NCI-H345 (cell line): ENCODE measurements around the gene PSAPL1.

Experiments used
- DNase-seq: peaks from one replicate; lab custom pipeline; 2025; lab: John Stamatoyannopoulos, UW

The PSAPL1 gene

GRCh38 chr4:7396186-7396910 is 38.4 kb downstream of the PSAPL1 start:
- no peak for DNase-seq

DNA sequence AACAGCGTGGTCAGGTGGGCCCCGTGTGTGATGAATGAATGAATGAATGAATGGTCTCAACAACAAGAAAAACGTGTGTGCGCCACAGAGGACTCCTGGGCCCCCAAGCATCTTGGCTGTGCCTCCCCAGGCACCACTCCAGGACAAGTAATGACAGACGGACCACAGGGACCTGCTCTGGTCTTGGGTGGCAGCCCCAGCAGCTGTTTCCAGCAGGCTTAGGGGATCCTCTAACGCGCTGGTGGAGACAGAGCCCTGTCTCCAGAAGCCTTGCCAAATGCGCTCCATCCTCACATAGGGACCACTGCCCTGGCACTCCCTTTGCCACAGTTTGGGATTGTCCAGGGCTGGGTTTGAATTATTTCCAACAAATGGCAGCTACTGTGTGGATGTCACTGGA is 39.1 kb downstream of the PSAPL1 start:
- no peak for DNase-seq

DNA sequence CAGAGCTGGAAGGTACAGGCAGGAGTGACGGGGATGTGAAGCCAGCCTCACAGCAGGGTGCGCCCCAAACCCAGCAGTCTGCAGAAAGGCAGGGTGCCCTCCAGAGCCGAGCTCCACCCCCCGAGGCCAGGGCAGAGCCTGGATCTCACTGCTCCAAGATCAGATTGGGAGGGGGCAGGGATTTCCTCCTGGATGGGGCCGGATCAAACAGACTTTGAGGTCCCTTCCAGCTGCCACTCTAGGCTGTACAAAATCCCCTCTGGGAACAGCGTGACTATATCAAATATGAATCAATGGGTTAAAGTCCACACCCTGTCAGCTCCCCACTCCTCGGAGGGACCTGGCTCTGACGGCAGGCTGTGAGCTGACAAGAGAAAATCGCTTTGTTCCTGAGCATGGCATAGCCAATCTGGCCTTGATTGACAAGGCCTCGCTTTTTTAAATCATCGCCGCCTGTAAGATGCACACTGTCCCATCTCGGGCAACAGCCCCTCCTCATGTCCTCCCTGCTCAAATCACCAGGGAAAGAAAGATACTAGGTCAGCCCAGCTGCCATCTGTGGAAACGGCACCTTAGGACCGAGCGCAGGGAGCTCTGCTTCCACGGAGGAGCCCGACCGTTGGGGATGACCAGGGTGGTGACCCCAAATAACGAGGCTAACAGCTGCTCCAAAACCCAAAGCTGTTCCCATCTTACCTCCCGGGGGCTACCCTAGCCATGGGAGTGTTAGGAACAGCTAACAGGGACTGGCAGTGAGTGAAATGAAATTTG is 39.9 kb downstream of the PSAPL1 start:
- no peak for DNase-seq

- DNase-seq = no peak
These were observed 40.8 kb downstream of the PSAPL1 start for GRCh38 chr4:7393601-7394575.

DNA sequence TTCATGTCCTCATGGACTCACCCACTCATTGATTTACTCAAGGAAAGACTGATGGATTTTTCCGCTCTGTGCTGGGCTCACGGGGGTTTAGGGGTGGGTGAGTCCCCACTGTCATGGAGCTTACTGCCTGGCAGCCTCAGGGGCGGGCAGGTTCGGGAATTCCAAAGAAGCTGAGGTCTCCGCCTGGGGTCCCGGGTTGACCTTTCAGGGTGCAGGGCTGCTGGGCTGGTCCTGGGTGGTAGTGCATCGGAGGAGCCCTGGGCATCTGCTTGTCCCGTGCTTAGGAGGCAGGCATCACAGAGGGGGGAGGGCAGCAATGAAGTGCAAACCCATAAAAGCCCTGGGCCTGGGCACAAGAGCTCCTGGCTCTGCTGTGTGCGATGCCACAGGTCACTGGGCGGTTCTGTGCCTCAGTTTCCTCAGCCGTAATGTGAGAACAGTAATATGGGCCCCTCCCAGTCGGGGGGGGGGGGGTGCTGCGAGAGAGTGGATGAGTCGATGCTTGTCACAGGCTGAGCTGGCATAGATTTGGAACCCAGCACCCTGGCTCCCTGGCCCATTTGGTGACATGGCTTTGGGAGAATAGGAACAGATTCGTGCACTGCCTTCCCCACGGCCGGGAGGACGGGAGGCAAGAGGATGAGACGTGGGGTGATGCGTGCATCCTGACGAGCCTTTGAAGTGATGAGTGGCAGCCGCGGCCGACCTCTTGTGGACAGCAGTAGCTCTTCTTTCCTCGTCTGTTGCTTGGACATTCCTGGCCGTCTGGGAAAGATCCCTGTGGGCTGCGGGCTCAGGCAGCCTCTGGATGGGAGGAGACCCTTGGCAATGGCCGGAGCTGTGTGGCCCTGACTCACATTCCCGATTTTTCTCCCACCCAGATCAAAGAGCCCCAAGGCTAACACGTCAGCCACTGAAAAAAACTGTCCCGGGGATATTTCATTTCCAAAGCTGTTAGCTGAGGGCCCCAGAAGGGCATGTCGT is 42.0 kb downstream of the PSAPL1 start:
- DNase-seq = no peak

- no peak for DNase-seq
These were observed 42.9 kb downstream of the PSAPL1 start for GRCh38 chr4:7391637-7392437.

DNA sequence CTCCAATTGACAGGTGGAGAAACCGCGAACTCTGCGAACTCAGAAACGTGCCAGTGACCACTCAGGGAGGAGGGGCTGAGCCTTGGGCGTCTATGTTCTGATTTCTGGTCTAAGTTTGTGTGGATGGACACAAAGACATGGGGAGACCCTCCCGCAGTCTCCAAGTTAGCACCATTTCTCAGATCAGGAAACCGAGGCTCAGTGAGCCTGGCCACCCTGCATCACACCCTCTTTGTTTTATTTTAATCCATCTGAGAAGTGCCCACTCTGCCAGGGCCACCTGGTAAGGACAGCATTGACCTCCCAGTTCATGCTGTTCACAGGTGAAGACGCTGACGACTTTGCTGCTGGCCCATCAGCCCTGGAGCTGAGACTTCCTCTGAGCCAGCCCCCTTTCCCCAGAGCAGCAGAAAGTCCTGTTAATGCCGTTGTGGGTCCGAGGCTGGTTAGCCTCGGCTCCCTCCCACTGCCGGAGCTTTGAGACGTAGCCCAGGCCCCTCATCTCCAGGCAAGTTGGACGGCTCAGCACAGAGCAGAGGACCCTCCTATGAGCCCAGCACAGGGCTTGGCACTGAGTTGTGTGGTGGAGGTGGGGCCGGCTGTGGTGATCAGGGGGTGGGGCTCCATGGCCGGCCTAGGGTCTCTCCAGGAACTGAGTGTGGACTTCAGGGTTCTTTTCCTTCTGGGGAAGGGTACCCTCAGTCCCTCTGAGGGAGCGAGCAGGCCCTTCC is 43.7 kb downstream of the PSAPL1 start:
- no peak for DNase-seq

DNA sequence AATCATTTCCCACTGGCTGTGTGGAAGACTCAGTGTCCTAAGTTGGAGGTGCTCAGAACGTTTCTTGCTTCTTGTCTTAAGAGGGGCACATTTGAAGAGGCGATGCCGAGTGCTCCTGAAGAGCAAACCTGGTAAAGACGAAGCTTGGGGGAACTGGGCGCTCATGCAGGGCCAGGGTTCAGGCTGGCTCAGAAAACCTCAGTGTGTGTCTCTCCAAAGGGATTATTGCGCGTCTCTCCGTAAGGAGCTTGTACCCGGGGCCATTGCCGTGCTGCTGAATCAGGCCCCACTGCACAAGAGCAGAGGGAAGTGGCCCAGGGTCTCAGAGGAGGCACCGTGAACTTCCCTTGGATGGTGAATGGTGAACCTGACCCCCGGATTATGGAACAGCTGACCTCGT is 44.4 kb downstream of the PSAPL1 start:
- DNase-seq = no peak

DNA sequence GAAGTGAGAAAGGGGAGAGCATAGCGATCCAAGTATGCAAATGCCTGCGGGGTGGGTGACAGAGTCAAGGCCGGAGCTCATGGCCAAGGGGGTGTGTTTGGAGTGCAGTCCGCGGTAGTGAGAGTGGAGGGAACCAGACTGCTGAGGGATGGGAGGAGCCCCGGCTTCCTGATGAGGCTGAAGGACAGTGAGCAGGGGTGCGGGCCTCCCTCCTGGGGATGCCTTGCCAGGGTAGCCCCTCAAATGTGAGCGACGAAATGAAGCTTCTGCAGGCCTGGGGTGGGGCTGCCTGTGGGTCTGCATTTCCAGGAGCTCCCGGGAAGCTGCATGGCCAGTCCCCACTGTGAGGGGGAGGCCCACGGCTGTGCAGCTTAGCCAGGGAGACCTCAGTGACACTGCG is 45.0 kb downstream of the PSAPL1 start:
- no peak for DNase-seq

DNA sequence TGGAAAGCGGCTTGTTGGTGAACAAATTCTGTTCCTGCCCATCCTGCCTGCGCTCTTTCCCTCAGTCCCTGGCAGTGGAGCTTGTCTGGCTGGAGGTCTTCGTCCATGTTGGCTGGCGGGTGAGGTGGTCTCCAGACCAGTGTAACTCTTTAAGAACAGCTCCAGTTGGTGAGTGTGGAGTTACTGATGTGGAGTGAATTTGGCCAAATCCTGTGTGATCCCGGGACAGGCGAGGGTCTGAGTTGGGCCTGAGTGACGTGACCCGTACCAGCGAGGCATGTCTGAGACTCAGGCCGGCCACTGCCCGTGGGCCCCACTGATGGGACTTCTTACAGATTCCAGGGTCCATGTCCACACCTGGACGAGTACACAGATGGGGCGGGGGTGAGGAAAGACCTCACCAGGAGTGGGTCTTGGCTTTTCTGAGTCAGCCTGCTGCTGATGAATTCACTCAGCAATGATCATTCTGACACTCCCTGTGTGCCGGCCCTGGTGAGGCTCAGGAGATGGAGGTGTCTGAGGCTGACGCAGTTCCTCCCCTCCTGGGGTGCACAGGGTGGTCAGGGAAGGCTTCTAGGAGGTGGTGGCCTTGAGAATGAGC is 45.5 kb downstream of the PSAPL1 start:
- no peak for DNase-seq

DNA sequence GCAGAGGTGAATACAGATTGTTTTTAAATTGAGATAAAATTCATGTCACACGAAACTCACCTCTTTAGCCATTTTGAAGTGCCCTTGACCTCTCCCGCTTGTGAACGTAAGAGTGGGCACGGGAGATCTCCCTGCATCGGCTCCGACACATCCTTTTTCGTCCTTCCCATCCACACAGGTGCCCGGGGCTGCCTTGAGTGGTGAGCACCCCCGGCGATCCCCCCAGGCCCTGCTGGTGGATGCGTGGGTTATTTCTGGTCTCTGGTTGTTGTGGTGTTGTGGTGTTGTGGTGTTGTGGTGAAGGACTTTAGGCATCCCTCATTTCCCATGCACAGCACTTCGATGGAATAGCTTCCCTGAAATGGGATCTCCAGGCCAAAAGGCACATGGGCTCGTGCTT is 46.1 kb downstream of the PSAPL1 start:
- DNase-seq = no peak

- DNase-seq = no peak
These were observed 46.8 kb downstream of the PSAPL1 start for GRCh38 chr4:7387925-7388324.

DNA sequence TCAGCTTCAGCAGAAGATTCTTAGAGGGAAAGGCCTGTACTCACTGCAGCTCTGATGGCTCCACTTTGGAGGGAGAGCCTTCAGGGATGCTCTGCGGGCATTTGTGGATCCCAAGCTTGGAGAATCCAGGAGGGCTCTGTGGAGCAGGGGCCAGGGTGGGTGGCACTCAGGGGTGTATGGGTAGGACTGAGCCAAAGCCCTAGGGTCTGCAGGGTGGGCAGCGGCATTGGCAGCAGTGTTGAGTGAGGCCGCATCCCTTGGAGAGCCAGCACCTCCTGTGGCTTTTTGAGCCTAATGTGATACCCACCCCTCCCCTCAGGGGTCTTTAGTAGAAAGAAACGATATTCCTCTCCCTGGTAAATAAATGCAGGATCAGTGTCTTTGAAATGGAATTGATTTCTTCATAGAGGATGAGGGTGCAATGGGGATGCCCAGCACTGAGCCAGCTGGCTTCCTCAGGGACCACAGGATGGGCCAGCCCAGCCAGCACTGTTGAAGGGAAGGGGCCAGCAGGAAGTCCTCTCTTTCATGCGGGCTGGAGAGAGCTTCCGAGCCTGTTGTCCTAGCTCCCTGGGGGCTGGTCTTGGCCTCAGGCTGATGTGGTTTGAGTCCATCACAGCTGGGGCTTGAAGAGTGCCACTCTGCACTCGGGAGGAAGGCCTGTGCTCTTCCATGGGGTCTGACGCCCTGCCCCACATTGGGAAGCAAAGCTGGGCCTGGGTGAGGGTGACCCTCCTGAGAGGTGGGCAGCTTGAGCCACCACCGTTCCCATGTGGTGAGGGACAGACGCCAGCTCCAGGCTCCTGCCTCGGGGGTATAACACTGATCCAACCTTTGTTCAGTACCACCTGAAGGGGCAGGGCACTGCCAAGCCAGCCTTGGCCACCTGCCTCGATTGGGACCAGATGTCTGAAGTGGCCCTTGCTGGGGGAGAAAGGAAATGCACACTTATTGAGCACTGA is 49.5 kb downstream of the PSAPL1 start:
- no peak for DNase-seq

GRCh38 chr4:7384003-7384928 is 50.5 kb downstream of the PSAPL1 start:
- DNase-seq = no peak

DNA sequence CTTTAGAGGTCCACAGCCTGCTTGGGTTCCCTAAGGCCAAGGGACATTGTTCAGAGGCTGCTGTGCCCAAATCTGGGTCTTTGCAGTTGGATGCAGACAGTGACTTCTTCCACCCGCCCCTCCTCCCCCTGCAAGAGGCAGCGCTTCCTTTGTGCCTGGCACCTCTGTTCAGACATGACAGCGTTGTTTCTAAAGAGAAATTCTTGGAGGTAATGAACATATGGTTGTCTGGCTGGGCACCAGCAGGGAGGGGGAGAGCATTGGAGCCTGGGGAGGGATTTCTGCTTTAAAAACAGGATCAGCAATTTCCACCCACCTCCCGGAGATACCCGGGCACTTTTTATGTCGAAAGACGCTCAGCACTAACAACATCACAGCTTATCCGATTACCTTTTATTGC is 51.5 kb downstream of the PSAPL1 start:
- no peak for DNase-seq

GRCh38 chr4:7382634-7383014 is 52.1 kb downstream of the PSAPL1 start:
- no peak for DNase-seq
